Uterus (tissue), 4 donors: ENCODE measurements around the gene SMYD4. TPM values are rescaled to one million over a fixed set of nuclear protein-coding genes. Genes with fewer than 3 reads are reported as not detected.
"Not testable (repeated sequence)": the region's sequence is repeated elsewhere in the genome, so short reads cannot be mapped to it uniquely, and the experiment has no call there.

Source experiments
- DNase-seq, 2 donors: peaks; one replicate each; pipeline ENCODE4 v3.0.0-alpha.2; 2019 to 2020
- H3K27ac ChIP-seq, 2 donors: fragments of 200-600 bp; sonication (generic); 1 replicate in 1 of 2; 2 replicates in 1 of 2; pipeline ENCODE4 v1.5.1; 2016 to 2018
- H3K27me3 ChIP-seq, 2 donors: fragments of 200-600 bp; sonication (generic); one replicate each; pipeline ENCODE4 v1.5.1; 2018 to 2019; ENCODE audit warnings: control low read depth in 1 of 2
- H3K36me3 ChIP-seq, 2 donors: fragments of 200-600 bp; sonication (generic); one replicate each; pipeline ENCODE4 v1.5.1; 2019; ENCODE audit warnings: control low read depth in 1 of 2
- H3K4me1 ChIP-seq, 2 donors: fragments of 200-600 bp; sonication (generic); one replicate each; pipeline ENCODE4 v1.5.1; 2018 to 2019; ENCODE audit warnings: control low read depth in 1 of 2
- H3K4me3 ChIP-seq, 2 donors: fragments of 200-600 bp; sonication (generic); 1 replicate in 1 of 2; 2 replicates in 1 of 2; pipeline ENCODE4 v1.5.1; 2018 to 2019; ENCODE audit warnings: mild to moderate bottlenecking in 1 of 2
- H3K9me3 ChIP-seq, 2 donors: fragments of 200-600 bp; sonication (generic); one replicate each; pipeline ENCODE4 v1.5.1; 2019; ENCODE audit warnings: control low read depth in 1 of 2
- POLR2A ChIP-seq, 2 donors: fragments of 450-650 bp; IDR thresholded peaks; one replicate each; pipeline ENCODE4 v1.6.1; 2016; ENCODE audit warnings: antibody characterized with exemption in 2 of 2, mild to moderate bottlenecking in 1 of 2, moderate library complexity in 1 of 2
- intact Hi-C: fragments of 100-400 bp; cut with DNase I; formaldehyde crosslinking; loops from one replicate; pipeline ENCODE4 v1.15.1; 2023; ENCODE audit warnings: low total_unique reads
- total RNA-seq, 4 donors: library from RNA; depleted of rRNA in 3 of 4; stranded (reverse); fragments of >200 nt in 3 of 4; gene quantifications; one replicate each; pipeline versions ENCODE4 v1.1.0 to v1.2.4, GENCODE V29; 2014 to 2023
- TF ChIP-seq, protein P1 (sequence below), 4 experiments: fragments of 200-600 bp in 2 of 4; fragments of 450-650 bp in 2 of 4; sonication (generic) in 2 of 4; IDR thresholded peaks; one replicate each; pipeline ENCODE4 v1.5.1; 2016 to 2019; ENCODE audit warnings: antibody characterized with exemption in 4 of 4, mild to moderate bottlenecking in 2 of 4, moderate library complexity in 1 of 4
- donor health status: DM: yes; HTN: yes; CAD: no.

Gene SMYD4
- total RNA-seq, 4 donors from 2014 or later = 19.1 to 101 (median 30.5) TPM

DNA sequence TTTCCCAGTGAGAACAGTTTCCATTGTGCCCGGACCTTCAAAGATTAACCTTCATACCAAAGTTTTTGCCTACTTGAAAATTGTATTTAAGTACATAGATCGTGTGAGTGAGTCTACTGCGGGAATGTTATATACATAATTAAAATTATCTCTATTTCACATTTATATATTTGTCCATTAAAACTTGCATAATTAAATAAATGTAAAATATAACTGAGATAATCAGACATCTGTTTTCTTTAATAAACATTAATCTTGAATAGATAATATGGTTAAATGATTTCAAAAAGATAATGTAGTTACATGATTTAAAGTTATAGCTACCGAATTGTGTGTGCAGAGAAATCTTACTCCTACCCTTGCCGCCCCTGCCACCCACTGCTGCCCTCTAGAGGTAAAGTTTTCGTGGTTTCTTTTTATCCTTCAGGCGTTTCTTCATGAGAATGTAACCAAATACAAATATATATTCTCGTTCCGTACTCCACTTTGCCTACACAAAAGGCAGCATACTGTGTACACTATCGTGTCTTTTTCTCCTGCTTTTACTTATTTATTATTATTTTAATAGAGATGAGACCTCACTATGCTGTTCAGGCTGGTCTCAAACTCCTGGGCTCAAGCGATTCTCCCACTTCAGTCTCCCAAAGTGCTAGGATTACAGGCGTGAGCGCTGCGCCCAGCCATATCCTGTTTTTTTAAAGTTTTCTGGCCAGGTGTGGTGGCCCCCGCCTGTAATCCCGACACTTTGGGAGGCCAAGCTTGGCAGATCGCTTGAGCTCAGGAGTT, 35.7 kb upstream of the SMYD4 start:
- Histone ChIP-seq H3K27me3 (no peaks in the 10 kb centered on the region), H3K4me1 (no peaks in the 10 kb centered on the region), H3K4me3 (no peak overlapping the region), H3K27ac (no peak overlapping the region), H3K36me3 (no peaks in the 10 kb centered on the region), H3K9me3 (no peaks in the 10 kb centered on the region)
- TF ChIP-seq, protein P1, sequence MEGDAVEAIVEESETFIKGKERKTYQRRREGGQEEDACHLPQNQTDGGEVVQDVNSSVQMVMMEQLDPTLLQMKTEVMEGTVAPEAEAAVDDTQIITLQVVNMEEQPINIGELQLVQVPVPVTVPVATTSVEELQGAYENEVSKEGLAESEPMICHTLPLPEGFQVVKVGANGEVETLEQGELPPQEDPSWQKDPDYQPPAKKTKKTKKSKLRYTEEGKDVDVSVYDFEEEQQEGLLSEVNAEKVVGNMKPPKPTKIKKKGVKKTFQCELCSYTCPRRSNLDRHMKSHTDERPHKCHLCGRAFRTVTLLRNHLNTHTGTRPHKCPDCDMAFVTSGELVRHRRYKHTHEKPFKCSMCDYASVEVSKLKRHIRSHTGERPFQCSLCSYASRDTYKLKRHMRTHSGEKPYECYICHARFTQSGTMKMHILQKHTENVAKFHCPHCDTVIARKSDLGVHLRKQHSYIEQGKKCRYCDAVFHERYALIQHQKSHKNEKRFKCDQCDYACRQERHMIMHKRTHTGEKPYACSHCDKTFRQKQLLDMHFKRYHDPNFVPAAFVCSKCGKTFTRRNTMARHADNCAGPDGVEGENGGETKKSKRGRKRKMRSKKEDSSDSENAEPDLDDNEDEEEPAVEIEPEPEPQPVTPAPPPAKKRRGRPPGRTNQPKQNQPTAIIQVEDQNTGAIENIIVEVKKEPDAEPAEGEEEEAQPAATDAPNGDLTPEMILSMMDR (IDR thresholded peaks at IDR 0.05) = peak; percentile 28 to 58 (median 36)
- TF ChIP-seq POLR2A (IDR thresholded peaks at IDR 0.05) = no peak
- DNase-seq = no peak
- intact Hi-C loops = no loop called here

DNA sequence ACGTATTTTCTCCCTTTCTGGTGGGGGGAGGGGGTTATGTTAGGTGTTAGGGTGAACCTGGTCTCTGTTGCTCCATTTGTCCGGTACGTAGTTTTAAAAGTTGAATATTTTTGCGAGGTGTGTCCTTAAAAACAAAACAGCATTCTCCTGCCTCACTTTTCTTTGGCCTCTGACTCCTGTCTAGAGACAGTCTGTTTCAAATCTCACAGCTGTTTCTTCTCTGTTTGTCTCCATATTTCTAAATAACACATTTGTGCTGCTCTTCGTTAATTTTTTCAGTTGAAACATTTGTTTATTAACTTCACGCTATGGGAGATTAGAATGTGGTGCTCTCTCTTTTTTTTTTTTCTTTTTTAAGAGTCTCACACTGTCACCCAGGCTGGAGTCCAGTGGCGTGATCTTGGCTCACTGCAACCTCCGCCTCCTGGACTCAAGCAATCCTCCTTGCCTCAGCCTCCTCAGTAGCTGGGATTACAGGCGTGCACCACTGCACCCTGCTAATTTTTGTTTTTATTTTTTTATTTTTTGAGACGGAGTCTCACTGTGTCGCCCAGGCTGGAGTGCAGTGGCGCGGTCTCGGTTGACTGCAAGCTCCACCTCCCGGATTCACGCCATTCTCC, 31.8 kb upstream of the SMYD4 start:
- Histone ChIP-seq H3K27ac (peak overlapping the region; percentile 62), H3K27me3 (no peaks in the 10 kb centered on the region), H3K9me3 (no peaks in the 10 kb centered on the region), H3K4me1 (no peaks in the 10 kb centered on the region), H3K4me3 (no peak overlapping the region), H3K36me3 (no peaks in the 10 kb centered on the region)
- intact Hi-C loops = no loop called here
- TF ChIP-seq POLR2A (IDR thresholded peaks at IDR 0.05) = no peak
- TF ChIP-seq, protein P1 (IDR thresholded peaks at IDR 0.05) = no peak
- DNase-seq = peak; percentile 29 to 42

DNA sequence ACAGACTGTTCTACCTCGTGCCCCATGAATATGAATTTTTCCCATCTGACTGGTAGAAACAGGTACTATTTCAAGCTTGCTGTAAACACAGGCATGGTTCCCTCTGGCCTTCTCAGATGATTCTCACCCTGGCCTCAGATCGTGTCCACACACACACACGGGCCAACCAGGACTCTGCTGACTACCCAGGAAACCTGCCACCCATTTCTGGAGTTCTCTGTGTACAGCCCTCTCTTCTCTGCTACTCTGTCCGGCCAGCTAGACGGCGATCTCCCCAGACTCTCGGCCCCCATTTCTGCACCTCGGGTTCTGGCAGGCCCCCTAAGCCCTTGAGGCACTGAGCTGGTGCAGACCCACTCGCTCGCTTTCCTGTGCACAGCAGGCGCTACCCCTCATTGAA, 31.3 kb upstream of the SMYD4 start:
- DNase-seq = no peak
- no peaks in the 10 kb centered on the region for H3K36me3 ChIP-seq
- no peaks in the 10 kb centered on the region for H3K9me3 ChIP-seq
- H3K4me3 ChIP-seq = no peak overlapping the region
- intact Hi-C loops = no loop called here
- H3K27me3 ChIP-seq = no peaks in the 10 kb centered on the region
- H3K27ac ChIP-seq = peak overlapping the region; percentile 62
- TF ChIP-seq POLR2A (IDR thresholded peaks at IDR 0.05) = no peak
- TF ChIP-seq, protein P1 (IDR thresholded peaks at IDR 0.05) = no peak
- H3K4me1 ChIP-seq = no peaks in the 10 kb centered on the region

DNA sequence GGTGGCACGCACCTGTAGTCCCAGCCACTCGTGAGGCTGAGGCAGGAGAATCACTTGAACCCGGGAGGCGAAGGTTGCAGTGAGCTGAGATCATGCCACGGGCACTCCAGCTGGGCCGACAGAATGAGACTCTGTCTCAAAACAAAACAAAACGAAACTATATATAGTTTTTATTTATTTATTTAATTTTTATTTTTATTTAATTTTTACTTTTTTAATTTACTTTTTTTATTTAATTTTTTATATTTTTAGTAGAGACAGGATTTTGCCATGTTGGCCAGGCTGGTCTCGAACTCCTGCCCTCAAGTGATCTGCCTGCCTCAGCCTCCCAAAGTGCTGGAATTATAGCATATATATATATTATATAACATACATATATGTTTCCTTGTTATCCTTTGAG, 26.8 kb upstream of the SMYD4 start:
- H3K27ac ChIP-seq, intact Hi-C loops, DNase-seq, H3K27me3 ChIP-seq, H3K4me1 ChIP-seq, H3K36me3 ChIP-seq, H3K4me3 ChIP-seq, H3K9me3 ChIP-seq: not testable (repeated sequence)

DNA sequence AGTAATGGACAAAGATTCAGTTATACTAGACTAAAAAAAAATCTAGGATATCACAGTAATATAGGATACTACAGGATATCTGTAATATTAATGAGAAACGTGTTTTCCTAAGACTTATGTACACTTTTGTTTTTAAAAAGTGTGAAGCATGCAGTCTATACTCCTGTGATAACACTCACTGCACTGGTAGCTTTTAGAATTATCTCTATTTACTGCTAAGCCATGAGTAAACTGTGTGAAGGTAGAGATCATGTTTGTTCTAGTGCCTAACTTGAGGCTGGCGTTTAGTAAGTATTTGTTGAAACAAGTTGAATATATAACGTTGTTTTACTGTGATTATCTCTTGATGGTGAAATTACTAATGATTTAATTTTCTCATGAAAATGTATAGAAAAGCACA, 24.0 kb upstream of the SMYD4 start:
- no peaks in the 10 kb centered on the region for H3K27me3 ChIP-seq
- H3K4me1 ChIP-seq = no peaks in the 10 kb centered on the region
- DNase-seq = no peak
- H3K4me3 ChIP-seq = no peak overlapping the region
- intact Hi-C loops = no loop called here
- H3K27ac ChIP-seq = no peak overlapping the region
- no peaks in the 10 kb centered on the region for H3K9me3 ChIP-seq
- H3K36me3 ChIP-seq = no peaks in the 10 kb centered on the region
- TF ChIP-seq, protein P1 (IDR thresholded peaks at IDR 0.05) = no peak
- no peak for TF ChIP-seq POLR2A (IDR thresholded peaks at IDR 0.05)
